Measurements from ENCODE around the gene NBPF3.
"Not testable (repeated sequence)": the region's sequence is repeated elsewhere in the genome, so short reads cannot be mapped to it uniquely, and the experiment has no call there.

Gene NBPF3

DNA sequence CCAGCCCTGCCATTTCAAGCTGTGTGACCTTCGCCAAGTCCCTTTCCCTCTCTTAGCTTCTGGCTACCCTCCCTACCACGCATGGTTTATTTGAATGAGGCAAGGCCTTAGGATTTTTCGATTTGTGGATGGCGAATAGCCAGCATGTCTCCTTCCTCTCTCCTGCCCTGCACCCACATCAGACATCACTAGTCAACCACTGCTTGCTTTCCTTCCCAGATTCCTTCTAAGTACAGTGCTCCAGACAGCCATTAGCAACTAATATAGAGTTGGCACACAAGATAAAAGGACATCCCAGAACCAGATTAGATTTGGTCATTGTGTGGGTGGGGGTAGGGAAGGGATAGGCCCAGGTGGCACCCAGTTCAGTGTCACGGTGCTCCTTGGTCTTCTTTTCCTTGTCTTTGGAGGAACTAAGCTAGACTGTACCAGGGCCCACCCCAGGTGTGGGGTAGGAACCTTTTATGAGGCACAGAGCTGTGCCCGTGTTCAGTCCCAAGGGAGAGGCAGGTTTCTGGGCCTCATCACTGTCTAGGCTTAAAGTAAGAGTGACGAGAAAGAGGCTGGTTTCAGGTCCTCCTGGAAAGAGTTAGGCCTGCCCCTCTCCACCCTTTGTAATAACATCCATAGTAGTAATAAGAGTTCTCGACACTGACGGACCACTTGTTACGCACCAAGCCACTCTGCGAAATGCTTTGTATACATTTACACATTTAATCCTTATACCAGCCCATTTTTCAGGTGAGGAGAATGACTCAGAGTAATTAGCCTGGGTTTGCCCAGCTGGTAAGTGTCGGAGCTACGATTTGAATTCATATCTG is 77.9 kb downstream of the NBPF3 start:
- no peak for DNase-seq

DNA sequence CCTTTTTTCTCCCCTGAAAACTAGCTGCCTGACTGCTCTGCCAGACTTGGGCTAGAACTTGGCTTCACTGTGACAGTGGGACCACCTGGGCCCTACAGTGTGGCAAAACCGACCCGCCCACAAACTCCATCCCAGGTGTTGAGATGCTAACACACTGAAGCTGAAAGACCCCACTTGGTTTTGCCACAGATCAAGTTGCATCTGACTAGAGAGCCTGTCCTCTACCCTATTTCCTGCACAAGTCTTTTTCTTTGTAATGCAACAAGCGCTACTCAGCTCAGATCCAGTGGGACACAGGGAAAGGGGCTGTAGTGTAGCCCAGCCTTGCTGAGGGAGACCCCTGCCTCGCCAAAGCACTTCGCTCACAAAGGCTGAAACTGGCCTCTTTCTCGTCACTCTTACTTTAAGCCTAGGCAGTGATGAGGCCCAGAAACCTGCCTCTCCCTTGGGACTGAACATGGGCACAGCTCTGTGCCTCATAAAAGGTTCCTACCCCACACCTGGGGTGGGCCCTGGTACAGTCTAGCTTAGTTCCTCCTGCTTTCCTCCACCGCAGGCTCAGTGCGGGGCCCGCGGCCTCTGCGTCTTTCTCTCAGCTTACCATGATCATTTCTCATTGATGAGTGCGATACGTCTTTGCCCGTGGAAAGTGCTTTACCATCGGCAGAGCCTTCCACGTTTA is 79.0 kb downstream of the NBPF3 start:
- DNase-seq, result no peak

DNA sequence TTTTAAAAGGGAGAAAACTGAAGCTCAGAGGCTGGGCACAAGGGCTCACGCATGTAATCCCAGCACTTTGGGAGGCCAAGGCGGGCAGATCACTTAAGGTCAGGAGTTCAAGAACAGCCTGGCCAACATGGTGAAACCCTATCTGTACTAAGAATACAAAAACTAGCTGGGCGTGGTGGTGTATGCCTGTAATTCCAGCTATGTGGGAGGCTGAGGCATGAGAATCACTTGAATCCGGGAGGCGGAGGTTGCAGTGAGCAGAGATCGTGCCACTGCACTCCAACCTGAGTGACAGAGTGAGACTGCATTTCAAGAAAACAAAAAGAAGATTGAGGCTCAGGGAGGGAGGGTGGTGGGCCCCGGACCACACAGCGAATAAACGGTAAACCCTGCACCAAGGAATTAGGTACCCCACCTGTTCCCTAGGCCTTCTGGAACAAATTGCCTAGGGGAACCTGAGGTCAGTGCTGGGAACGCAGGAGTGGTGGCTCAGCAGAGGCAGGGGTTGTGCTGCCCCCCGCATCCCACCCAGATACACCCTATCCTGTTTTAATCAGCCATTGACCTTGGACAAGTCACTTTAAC is 79.6 kb downstream of the NBPF3 start:
- not testable (repeated sequence) for DNase-seq

DNA sequence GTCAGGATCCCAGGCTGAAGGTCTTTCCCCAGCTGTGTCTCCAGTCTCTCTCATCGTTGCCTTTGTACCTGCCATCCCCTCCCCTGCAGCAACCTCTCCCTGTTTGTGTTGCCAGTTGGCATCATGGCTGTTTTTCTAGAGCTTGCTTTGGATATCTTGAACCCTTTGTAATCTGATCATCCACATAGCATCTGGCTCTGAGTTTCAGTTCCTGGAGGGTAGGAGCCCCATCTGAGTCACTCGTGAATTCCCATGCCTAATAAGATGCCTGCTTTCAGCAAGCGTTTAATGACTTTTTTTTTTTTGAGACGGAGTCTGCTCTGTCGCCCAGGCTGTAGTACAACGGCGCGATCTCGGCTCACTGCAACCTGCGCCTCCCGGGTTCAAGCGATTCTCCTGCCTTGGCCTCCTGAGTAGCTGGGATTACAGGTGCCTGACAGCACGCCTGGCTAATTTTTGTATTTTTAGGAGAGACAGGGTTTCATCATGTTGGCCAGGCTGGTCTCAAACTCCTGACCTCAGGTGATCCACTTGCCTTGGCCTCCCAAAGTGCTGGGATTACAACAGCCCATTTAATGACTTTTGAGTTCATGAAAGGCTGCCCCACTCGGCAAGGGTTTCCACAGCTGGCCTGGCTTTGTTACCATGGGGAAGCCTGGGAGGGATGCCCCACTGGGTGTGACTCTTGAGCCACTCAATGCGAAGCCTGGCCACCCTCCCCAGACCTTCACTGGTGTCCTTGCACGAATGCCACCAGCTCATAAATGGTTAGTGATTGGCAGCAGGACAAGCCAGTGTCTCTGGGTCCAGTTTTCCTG is 81.2 kb downstream of the NBPF3 start:
- DNase-seq, result no peak

DNA sequence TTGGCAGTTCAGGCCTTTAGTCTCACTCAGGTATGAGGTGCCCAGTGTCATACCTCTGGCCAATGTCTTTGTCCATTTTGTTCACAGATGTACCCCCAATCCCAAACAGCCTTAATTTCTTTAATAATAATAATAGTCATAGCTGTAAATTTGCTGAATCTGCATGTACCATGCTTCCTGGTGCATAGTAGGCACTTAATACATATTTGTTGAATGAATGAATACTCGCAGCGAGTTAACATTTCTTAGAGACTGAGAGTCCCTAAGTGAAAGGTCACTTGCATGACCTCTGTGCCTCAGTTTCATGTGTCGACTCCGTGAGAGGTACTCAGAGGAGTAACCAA is 81.8 kb downstream of the NBPF3 start:
- DNase-seq, result no peak

DNA sequence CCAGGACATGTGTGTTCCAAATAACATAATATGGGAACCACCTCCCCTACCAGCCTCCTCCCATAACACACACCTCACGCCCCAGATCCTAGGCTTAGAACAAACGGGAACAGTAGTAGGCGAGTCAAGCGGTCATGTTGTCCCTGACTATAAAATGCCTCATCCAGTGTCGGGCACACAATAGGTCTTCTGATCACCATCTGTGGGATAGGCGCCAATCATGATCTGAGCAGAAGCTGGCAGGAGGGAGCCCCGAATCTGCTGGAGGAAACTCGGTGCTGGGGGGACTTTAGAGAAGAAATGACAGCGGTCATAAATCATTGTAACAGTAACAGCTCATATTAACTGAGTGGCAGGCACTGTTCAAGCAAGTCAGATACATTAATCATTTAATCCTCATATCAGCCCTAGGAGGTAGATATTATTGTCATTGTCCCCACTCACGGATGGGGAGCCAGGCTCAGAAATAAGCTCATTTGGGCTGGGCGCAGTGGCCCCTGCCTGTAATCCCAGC is 82.6 kb downstream of the NBPF3 start:
- no peak for DNase-seq

DNA sequence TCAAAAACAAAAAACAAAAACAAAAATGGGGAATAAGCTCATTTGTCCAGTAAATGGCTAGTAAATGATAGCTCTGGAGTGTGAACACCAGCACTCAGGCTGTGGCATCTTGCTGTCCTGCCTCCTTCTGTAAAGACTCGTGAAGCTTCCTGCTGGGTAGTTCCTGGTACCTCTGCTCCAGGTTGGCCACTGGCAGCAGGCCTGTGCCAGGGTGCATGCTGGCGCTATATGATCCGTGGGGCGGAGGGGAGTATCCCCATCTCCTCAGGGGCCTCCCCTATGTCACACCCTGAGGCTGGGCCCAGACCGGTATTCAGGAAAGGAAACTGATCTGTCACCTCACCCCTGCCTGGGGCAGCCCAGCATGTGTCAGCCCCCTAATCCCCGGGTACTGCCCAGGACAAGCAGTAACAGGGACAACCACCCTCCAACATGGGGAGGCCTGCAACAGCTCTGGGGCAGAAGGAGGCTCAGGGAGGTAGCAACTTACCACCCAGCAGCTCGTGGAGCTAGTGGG is 83.4 kb downstream of the NBPF3 start:
- no peak for DNase-seq

DNA sequence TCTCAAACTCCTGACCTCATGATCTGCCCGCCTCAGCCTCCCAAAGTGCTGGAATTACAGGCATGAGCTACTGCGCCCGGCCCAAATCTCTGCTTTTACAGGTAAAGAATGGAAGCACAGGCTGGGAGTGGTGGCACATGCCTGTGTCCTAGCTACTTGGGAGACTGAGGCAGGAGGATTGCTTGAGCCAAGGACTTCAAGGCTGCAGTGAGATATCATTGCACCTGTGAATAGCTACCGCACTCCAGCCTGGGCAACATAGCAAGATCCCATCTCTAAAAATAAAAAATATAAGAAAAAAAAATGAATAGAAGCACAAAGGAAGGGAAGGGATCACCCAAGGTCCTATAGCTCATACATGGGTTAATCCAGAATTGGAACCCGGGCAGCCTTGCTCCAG is 84.3 kb downstream of the NBPF3 start:
- DNase-seq, result no peak

DNA sequence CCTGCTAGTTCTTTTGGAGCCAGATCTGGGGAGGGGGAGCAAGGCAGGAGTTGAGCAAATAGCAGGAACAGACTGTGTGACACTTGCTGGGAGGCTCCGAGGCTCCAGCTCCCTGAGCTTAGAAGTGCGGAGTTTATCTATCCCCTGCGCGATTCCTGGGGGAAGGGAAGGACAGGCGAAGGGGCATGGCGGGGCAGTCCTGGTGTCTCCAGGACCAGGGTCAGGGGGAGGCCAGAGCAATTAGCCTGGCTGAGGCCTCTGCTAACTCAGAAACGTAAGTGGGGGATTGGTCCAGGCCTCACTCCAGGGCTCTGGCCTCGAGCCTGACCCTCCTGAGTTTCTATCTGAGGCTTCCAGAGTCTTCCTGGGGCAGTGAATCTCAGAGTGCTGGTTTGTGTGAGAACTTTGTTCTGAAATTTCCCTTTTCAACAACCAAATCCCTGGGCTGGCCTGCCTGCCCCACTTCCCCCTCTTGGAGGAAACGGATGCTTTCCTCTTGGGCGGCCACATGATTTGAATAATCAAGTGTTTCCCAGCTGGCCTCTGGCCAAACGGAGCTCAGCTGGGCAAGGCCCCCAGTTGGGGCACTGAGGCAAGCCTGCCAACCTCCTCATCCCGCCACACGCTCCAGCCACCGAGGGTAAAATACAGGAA is 84.9 kb downstream of the NBPF3 start:
- DNase-seq, result no peak

DNA sequence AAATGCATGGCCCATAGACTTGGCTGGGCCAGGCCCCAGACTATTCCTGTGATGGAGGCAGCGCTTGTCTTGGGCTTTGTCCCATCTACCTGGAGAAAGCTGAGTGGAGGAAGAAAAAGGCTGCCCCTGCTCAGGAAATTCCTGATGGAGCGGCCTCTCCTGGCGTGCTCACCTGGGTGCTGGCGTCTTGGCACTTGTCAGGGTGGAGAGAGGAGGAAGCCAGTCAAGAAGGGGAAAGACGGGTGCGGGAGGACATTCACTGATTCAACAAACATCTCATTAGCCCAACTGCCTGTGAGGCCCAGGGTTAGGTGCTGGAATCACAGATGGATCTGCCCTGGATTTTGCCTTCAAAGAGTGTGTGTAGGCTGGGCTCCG is 85.4 kb downstream of the NBPF3 start:
- DNase-seq, result no peak

DNA sequence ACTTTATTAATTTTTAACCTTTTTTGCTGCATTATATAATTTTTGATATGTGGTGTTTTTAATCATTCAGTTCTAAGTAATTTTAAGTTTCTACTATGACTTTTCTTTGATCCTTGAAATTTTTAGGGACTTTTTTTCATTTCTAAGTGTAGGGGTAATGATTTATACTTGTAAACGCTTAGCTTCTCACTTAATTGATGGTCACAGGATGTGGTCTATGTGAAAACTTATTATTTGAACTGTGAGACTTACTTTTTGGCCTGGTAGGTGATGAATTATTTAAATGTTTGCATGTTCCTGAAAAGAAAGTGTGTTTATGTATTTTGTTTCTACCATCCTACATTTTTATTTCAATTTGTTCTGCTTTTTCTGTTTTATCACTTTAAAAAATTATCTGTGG is 86.5 kb downstream of the NBPF3 start:
- DNase-seq, result no peak

DNA sequence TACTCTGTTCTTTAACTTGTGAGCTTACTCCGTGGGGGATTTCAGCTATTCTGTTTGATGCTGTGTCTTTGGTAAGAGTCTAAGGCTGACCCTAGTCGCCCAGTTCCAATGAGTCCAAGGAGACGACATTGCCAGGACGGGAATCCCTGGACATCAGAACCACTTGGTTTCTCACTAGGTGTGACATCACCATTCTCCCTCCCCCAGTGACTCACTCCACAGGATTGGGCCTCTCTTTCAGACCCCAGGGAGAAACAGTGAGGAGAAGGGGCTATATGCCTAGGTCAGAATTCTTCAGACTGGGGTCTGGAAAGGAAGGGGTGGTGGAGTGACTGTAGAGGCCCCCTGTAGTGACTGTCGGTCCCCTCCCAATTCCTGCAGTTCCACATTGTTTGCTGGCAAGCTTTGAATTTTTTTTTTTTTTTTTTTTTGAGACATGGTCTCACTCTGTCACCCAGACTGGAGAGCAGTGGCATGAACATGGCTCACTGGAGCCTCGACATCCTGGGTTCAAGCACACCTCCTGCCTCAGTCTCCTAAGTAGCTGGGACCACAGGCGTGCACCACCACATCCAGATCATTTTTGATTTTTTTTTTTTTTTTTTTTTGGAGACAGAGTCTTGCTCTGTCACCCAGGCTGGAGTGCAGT is 90.6 kb downstream of the NBPF3 start:
- no peak for DNase-seq

DNA sequence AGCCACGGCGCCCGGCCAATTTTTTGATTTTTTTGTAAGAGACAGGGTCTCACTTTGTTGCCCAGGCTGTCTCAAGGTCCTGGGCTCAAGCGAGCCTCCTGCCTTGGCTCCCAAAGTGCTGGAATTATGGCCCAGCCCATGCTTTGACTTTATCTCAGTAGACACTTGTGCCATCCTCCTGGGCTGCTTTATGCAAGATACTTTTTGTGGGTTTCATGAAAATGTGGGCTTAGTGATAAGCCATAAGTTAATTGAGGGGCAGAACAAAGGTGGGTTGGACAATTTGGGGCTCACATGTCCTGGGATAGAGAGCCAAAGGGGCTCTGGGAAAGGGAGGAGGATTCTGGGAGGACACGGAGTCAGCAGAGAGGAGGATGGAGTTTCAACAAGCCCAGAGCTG is 91.3 kb downstream of the NBPF3 start:
- DNase-seq, result no peak

DNA sequence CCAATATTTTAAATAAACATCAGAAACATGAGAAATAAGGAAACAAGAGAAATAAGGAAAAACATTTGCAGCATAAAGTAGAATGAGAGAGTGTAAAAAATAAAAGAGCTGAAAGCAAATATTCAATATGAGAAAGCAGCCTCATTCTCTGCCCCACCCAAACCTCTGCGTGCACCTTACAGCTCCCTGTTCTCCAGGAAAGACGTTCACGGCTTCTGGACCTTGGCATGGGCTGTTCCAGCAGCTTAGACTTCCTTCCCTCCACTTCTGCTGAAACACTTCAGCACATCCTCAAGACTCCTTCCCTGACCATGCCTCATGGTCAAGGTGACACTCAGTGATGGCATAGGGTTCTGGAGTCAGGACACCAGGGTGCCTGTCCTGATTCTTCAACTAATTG is 92.6 kb downstream of the NBPF3 start:
- no peak for DNase-seq

DNA sequence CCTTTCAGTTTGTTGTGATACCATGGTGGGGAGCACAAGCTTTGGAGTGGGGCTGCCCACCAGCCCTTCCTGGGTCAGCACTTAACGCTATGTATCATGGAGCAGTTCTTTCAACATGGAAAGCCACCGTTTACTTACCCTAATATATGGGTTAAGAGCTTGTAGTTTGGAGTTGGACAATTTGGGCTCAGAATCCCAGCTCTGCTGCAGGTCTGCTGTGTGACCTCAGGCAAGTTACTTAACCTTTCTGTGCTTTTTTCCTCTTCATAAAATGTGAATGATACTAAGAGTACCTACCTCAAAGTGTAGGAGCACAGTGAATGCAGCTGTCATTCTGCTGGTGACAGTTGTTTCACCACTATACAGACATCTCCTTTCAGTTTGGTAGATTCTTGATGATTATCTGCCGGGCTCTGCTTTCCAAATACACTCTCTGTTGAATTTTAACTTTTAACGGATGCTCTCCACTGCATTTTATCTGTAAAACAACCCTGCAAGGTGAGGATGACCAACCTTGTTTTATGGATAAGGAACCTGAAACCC is 93.1 kb downstream of the NBPF3 start:
- DNase-seq, result no peak

DNA sequence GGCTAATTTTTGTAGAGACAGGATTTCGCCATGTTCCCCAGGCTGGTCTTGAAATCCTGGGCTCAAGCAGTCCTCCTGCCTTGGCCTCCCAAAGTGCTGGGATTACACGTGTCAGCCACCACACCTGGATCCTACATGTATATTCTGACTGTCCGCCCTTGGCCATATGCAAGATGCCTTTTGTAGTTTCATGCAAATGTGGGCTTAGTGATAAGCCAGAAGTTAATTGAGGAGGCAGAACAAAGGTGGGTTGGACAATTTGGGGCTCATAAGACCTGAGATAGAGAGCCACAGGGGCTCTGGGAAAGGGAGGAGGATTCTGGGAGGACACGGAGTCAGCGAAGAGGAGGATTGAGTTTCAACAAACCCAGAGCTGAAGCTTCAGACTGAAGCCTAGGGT is 94.2 kb downstream of the NBPF3 start:
- no peak for DNase-seq
